Ovary (tissue), 3 donors: Measurements from ENCODE around the gene ANGEL2.

Source experiments
- CTCF ChIP-seq, 3 donors: fragments of 450-650 bp in 2 of 3; fragments of 200-600 bp in 1 of 3; IDR thresholded peaks; one replicate each; pipeline versions ENCODE4 v1.5.1 to v1.8.0; 2016 to 2022; ENCODE audit warnings: antibody characterized with exemption in 3 of 3, mild to moderate bottlenecking in 1 of 3
- POLR2A ChIP-seq: fragments of 450-650 bp; IDR thresholded peaks from one replicate; pipeline ENCODE4 v1.6.1; 2017; ENCODE audit warnings: antibody characterized with exemption, mild to moderate bottlenecking, moderate library complexity
- donor health status: DM: no; HTN: no; CAD: no.

DNA sequence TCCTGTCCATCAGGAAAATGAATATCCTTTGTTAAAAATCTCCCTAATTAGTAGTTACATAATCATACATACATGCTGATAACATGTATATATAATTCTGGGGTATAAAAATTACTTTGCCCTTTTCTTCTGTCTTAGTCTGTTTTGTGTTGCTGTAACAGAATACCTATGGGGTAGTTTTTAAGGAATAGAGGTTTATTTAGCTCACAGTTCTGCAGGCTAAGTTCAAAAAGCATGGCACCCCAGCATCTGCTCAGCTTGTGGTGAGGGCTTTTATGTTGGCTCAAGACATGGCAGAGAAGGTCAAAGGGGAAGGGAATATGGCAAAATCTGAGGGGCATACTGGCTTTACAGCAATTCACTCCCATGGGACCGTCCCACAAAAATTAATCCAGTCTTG, 19.0 kb upstream of the ANGEL2 start:
- TF ChIP-seq CTCF (IDR thresholded peaks at IDR 0.05) = no peak
- no peak for TF ChIP-seq POLR2A
